PC-9 (cell line): ENCODE data around the gene DNAJC30.

ENCODE experiments used
- CTCF ChIP-seq: fragments of 200-600 bp; sonication (generic); conservative IDR thresholded peaks from 2 replicates; pipeline ENCODE4 v1.6.1; 2017; ENCODE audit warnings: mixed run types, antibody characterized with exemption, mild to moderate bottlenecking, moderate library complexity
- EZH2 ChIP-seq: fragments of 200-600 bp; sonication (generic); IDR thresholded peaks from 2 replicates; pipeline ENCODE4 v1.8.0; 2017; ENCODE audit warnings: antibody characterized with exemption, low read depth

- TF ChIP-seq CTCF (no peak), EZH2 (no peak)
Measured at GRCh38 chr7:73663033-73663432, 20.2 kb downstream of the DNAJC30 start.
